M059J (cell line): ENCODE measurements around the gene TGDS. TPM values are rescaled to one million over a fixed set of nuclear protein-coding genes. Genes with fewer than 3 reads are reported as not detected.
"Not testable (repeated sequence)": the region's sequence is repeated elsewhere in the genome, so short reads cannot be mapped to it uniquely, and the experiment has no call there.

Experiments
- DNase-seq: peaks from one replicate; pipeline ENCODE4 v3.0.0-alpha.2; 2012; ENCODE audit warnings: low read depth
- total RNA-seq: library from RNA; depleted of rRNA; stranded (reverse); fragments of >200 nt; shearing (Covaris generic); gene quantifications from 2 replicates; pipeline ENCODE4 v1.2.3, GENCODE V29; 2014; rRNA removed

Gene TGDS, protein sequence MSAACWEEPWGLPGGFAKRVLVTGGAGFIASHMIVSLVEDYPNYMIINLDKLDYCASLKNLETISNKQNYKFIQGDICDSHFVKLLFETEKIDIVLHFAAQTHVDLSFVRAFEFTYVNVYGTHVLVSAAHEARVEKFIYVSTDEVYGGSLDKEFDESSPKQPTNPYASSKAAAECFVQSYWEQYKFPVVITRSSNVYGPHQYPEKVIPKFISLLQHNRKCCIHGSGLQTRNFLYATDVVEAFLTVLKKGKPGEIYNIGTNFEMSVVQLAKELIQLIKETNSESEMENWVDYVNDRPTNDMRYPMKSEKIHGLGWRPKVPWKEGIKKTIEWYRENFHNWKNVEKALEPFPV
- 13.1 and 15.2 TPM in 2 replicates for total RNA-seq

GRCh38 chr13:94595950-94596574, at the start of gene TGDS:
Gene TGDS, minus strand, starts transcription at chr13:94596152. Its CDS starts 16 bp downstream, at chr13:94596136.
- peak; percentile 87 for DNase-seq

GRCh38 chr13:94641409-94641941, 45.5 kb upstream of the TGDS start:
- peak; percentile 58 for DNase-seq

DNA sequence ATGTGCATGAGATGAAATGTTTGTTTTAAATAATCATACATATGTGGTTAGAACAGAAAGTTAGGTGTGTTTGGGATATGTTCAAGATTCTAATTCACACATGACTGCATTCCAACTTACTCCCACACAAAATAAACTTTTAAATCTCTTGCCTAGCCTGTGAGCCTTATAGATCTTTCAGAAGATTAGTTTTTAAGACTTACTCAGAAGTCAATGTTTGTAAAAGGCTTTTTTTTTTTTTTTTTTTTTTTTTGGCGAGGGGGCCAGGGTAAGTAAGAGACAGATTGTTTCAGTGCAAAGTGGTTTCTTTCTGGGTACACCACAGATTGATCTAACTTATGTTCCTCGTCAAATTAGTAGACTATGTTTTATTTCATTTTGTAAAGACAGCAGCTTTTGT, 44.8 kb upstream of the TGDS start:
- peak; percentile 5 for DNase-seq

- not testable (repeated sequence) for DNase-seq
Observed at GRCh38 chr13:94637677-94638076, 41.7 kb upstream of the TGDS start.

- no peak for DNase-seq
Observed at GRCh38 chr13:94636942-94637578, 41.1 kb upstream of the TGDS start.

GRCh38 chr13:94636096-94636495, 40.1 kb upstream of the TGDS start:
- DNase-seq, result not testable (repeated sequence)

DNA sequence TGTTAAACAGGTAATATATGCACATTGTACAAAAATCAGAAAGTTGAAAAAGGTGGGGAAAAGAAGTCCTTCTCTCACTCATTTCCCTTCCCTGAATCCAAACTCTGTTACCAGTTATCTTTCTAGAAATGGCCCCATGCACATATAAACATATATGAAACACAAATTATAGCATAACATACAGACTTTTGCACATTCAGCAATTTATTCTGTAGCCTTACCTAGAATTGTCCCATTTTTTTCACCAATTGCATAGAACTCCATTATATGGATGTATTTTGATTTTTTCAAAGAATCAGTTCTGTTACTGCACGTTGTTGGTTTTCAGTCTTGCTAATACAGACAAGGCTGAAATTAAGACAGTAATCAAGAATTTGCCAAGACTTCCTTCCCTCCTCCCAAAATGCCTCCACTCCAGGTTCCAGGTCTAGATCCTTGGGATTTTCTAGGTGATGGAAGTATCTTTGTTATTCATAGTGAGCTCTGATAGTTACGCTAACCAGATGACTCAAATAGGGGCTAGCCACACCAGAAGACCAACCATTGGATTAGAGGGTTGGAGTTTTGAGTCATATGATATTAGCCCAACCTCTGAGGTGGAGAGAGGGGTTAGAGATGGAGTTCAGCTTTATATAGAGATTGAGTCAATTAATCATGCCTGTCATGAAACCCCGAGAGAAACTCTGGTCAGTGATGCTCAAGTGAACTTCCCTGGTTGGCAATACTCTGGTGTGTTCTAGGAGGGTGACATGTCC, 36.5 kb upstream of the TGDS start:
- DNase-seq, result no peak

DNA sequence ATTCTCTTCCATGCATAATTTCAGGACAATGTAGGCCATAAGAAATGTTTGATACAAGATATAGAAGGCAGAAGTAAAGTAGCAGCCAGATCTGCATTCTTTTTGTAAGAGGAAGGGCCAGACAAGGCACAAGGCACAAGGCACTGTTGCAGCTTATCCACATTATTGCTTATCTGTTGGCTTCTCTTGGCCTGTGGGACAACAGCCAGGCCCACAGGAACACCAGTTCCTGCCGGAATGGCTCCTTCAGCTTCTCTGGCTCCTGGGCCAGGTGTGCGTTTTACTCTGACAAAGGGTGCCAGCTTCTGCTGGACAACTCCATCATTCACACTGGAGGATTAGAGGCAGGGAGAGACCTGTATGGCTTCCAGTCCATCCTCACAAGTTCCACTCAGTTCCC, 34.9 kb upstream of the TGDS start:
- no peak for DNase-seq

GRCh38 chr13:94623316-94623715, 27.4 kb upstream of the TGDS start:
- DNase-seq, result no peak

DNA sequence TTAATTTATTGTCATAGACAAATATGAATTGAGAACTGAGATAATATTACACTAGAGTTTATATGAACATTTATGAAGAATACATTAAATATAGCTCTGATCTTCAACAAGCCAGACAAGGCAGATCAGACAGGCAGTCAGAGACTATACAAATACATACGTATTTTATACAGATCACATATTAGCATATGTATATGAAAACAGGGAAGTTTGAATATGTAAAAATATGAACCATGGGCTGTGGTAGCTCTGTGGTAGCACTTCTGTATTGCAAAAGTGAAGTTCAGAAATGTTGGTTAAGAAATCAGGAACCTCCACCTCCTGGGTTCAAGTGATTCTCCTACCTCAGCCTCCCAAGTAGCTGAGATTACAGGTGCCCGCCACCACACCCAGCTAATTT, 26.4 kb upstream of the TGDS start:
- DNase-seq, result no peak

GRCh38 chr13:94620286-94620896, 24.4 kb upstream of the TGDS start:
- peak; percentile 29 for DNase-seq

GRCh38 chr13:94617389-94618000, 21.5 kb upstream of the TGDS start:
- no peak for DNase-seq

DNA sequence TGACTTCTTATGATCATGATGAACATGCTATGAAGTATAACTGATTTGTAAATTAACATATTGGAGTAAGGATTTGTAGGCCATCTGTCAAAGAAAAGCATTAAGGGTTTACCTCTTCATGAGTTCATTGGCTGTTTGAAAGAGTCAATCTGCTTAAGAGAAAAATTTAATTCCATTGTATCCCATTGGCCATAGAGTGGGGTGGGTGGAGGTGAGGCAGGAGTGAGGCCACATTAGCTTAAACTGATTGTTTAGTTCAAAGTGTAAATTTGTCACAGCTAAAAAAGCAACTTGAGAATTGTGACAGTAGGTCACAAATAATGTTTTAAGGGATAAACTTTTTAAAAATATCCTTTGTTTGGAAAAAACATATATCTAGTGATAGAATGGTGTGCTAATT, 17.1 kb upstream of the TGDS start:
- no peak for DNase-seq

GRCh38 chr13:94612050-94612449, 16.1 kb upstream of the TGDS start:
- DNase-seq, result no peak

DNA sequence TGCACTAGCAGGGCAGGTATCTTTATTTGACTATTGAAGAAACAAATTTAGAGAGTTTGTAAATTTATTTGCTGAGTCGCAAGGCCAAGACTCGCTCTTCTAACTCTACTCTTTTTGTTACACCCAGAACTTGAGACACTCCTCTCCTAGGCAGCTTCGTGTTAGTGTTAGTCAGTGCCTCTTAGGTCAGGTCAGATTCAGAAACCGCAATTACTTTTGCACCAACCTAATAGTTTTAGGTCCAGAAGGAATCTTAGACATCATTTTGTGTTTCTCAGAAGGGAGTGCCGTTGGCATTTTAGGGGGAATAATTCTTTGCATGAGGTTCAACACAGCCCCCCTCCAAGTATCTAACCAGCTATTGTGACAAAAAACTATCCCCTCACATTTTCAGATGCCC, 14.5 kb upstream of the TGDS start:
- DNase-seq, result no peak

DNA sequence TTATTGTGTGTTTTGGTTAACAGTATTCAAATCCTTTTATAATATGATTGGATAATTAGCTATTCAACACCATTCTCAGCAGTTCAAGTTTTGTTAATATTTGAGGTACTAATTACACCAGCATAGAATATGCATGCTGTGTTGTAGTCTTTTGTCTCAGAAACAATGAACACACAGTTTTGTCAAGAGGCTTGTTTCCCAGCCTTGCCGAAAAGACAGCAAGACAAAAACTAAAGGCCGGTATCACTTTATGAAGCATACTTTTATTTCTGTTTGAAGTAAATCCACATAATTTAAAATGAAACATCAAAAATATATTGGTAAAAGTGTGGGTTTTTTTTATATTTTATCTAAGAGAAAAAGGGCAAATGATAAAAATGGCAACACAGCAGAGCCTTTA, 13.2 kb upstream of the TGDS start:
- no peak for DNase-seq

- DNase-seq, result no peak
Observed at GRCh38 chr13:94608586-94608985, 12.6 kb upstream of the TGDS start.

GRCh38 chr13:94607939-94608338, 12.0 kb upstream of the TGDS start:
- no peak for DNase-seq

DNA sequence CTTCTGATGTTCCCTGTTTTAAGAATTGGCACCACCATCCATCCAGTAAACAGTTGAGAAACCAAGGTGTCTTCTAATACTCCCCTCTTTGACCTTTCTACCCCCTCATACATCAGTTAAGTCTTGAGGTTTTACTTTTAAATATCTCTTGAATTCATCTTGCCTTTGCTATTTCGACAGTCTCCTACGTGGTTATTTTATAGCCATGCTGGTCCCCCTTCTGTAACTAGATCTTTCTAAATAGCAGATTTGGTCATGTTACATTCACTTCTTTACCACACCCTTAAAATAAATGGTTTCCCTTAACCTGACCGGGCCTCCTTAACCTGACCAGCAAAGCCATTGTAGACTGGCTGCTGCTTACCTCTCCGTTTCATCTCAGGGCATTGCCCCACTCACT, 11.1 kb upstream of the TGDS start:
- DNase-seq, result no peak

- no peak for DNase-seq
Observed at GRCh38 chr13:94602467-94602866, 6.5 kb upstream of the TGDS start.
